Skeletal muscle tissue (tissue), 4 donors: ENCODE data around the gene CHST9. TPM values are rescaled to one million over a fixed set of nuclear protein-coding genes. Genes with fewer than 3 reads are reported as not detected.

Source experiments
- H3K27ac ChIP-seq: one replicate; pipeline ENCODE4 v1.7.0; 2013; ENCODE audit warnings: mild to moderate bottlenecking, low read depth, low read length, inconsistent platforms
- H3K27me3 ChIP-seq, 3 donors: one replicate each; pipeline ENCODE4 v1.7.0; 2013; ENCODE audit warnings: low read length in 3 of 3; ENCODE audit not compliant: control insufficient read depth in 3 of 3, insufficient read depth in 3 of 3
- H3K36me3 ChIP-seq, 3 donors: one replicate each; pipeline ENCODE4 v1.7.0; 2013; ENCODE audit warnings: low read length in 3 of 3; ENCODE audit not compliant: control insufficient read depth in 3 of 3, insufficient read depth in 3 of 3
- H3K4me1 ChIP-seq, 3 donors: one replicate each; pipeline ENCODE4 v1.7.0; 2013; ENCODE audit warnings: low read length in 3 of 3, mild to moderate bottlenecking in 3 of 3; ENCODE audit not compliant: control insufficient read depth in 3 of 3, insufficient read depth in 3 of 3
- H3K4me3 ChIP-seq, 3 donors: one replicate each; pipeline ENCODE4 v1.7.0; 2013; ENCODE audit warnings: low read length in 3 of 3
- H3K9ac ChIP-seq, 3 donors: one replicate each; pipeline ENCODE4 v1.7.0; 2013; ENCODE audit warnings: low read length in 3 of 3, mild to moderate bottlenecking in 3 of 3, moderate library complexity in 2 of 3, low read depth in 1 of 3
- H3K9me3 ChIP-seq, 3 donors: one replicate each; pipeline ENCODE4 v1.7.0; 2013; ENCODE audit warnings: low read length in 3 of 3; ENCODE audit not compliant: control insufficient read depth in 3 of 3
- total RNA-seq: library from RNA; depleted of rRNA; stranded (reverse); fragments of >200 nt; gene quantifications from one replicate; pipeline ENCODE4 v1.2.3, GENCODE V29; 2014
- donor health status: Osteomylitis.

Gene CHST9
- total RNA-seq, 1 donor from 2014 or later: 0.52 TPM

GRCh38 chr18:26908906-26909305 lies 276.2 kb downstream of the CHST9 start:
- no peak overlapping the region for H3K27ac ChIP-seq

GRCh38 chr18:26902291-26902690 lies 282.8 kb downstream of the CHST9 start:
- H3K4me3 ChIP-seq: no peak overlapping the region
- no peaks in the 10 kb centered on the region for H3K36me3 ChIP-seq
- H3K9ac ChIP-seq: no peak overlapping the region
- H3K9me3 ChIP-seq: no peaks in the 10 kb centered on the region
- H3K4me1 ChIP-seq: no peaks in the 10 kb centered on the region
- H3K27me3 ChIP-seq: no peaks in the 10 kb centered on the region
- no peak overlapping the region for H3K27ac ChIP-seq

More at GRCh38 chr18:26908906-26909305, 276.2 kb downstream of the CHST9 start:
- Histone ChIP-seq H3K36me3 (no peaks in the 10 kb centered on the region), H3K9me3 (no peaks in the 10 kb centered on the region), H3K4me1 (no peaks in the 10 kb centered on the region), H3K27me3 (no peaks in the 10 kb centered on the region), H3K9ac (no peak overlapping the region), H3K4me3 (no peak overlapping the region)

- Histone ChIP-seq H3K36me3 (no peaks in the 10 kb centered on the region), H3K4me1 (no peaks in the 10 kb centered on the region), H3K27ac (no peak overlapping the region), H3K9ac (no peak overlapping the region), H3K4me3 (no peak overlapping the region), H3K9me3 (no peaks in the 10 kb centered on the region), H3K27me3 (no peaks in the 10 kb centered on the region)
Observed at GRCh38 chr18:26901020-26901419, 284.1 kb downstream of the CHST9 start.

GRCh38 chr18:26894426-26894825 lies 290.7 kb downstream of the CHST9 start:
- Histone ChIP-seq H3K4me1 (no peaks in the 10 kb centered on the region), H3K27ac (no peak overlapping the region)

GRCh38 chr18:26893996-26894395 lies 291.1 kb downstream of the CHST9 start:
- H3K4me3 ChIP-seq: peak overlapping the region in 1 of 3 donors; percentile 32
- H3K4me1 ChIP-seq: no peaks in the 10 kb centered on the region
- no peaks in the 10 kb centered on the region for H3K27me3 ChIP-seq
- H3K27ac ChIP-seq: no peak overlapping the region
- H3K36me3 ChIP-seq: no peaks in the 10 kb centered on the region
- no peaks in the 10 kb centered on the region for H3K9me3 ChIP-seq
- H3K9ac ChIP-seq: no peak overlapping the region

More at GRCh38 chr18:26894426-26894825, 290.7 kb downstream of the CHST9 start:
- Histone ChIP-seq H3K9ac (no peak overlapping the region), H3K4me3 (no peak overlapping the region), H3K27me3 (no peaks in the 10 kb centered on the region), H3K36me3 (no peaks in the 10 kb centered on the region), H3K9me3 (no peaks in the 10 kb centered on the region)

- Histone ChIP-seq H3K36me3 (no peaks in the 10 kb centered on the region), H3K9me3 (no peaks in the 10 kb centered on the region), H3K27ac (no peak overlapping the region), H3K4me3 (no peak overlapping the region), H3K27me3 (no peaks in the 10 kb centered on the region), H3K9ac (no peak overlapping the region), H3K4me1 (no peaks in the 10 kb centered on the region)
Observed at GRCh38 chr18:26888259-26888658, 296.8 kb downstream of the CHST9 start.

GRCh38 chr18:26875040-26875654 lies 310.0 kb downstream of the CHST9 start:
- H3K27me3 ChIP-seq: no peaks in the 10 kb centered on the region
- H3K4me1 ChIP-seq: peaks cover 0 to 7% (median 5%) of the 10 kb centered on the region in 3 donors
- no peak overlapping the region for H3K9ac ChIP-seq
- H3K36me3 ChIP-seq: no peaks in the 10 kb centered on the region
- no peaks in the 10 kb centered on the region for H3K9me3 ChIP-seq
- H3K4me3 ChIP-seq: no peak overlapping the region
- no peak overlapping the region for H3K27ac ChIP-seq

GRCh38 chr18:26874283-26874682 lies 310.8 kb downstream of the CHST9 start:
- Histone ChIP-seq H3K4me1 (peaks cover 0 to 9% (median 7%) of the 10 kb centered on the region in 3 donors), H3K9ac (no peak overlapping the region), H3K27ac (no peak overlapping the region), H3K36me3 (no peaks in the 10 kb centered on the region), H3K9me3 (no peaks in the 10 kb centered on the region), H3K4me3 (no peak overlapping the region), H3K27me3 (no peaks in the 10 kb centered on the region)

- H3K4me1 ChIP-seq: peaks cover 13 to 25% (median 19%) of the 10 kb centered on the region in 3 donors
- peak overlapping the region in 1 of 3 donors; percentile 64 for H3K4me3 ChIP-seq
- H3K9ac ChIP-seq: no peak overlapping the region
- H3K36me3 ChIP-seq: no peaks in the 10 kb centered on the region
- peak overlapping the region; percentile 11 for H3K27ac ChIP-seq
- H3K27me3 ChIP-seq: no peaks in the 10 kb centered on the region
- no peaks in the 10 kb centered on the region for H3K9me3 ChIP-seq
Observed at GRCh38 chr18:26869640-26870039, 315.5 kb downstream of the CHST9 start.

- Histone ChIP-seq H3K4me3 (peak overlapping the region; percentile 36 to 64 (median 47)), H3K27ac (peak overlapping the region; percentile 54), H3K4me1 (peaks cover 19 to 25% (median 19%) of the 10 kb centered on the region in 3 donors), H3K27me3 (no peaks in the 10 kb centered on the region), H3K9ac (peak overlapping the region; percentile 54 to 58 (median 57)), H3K36me3 (no peaks in the 10 kb centered on the region), H3K9me3 (no peaks in the 10 kb centered on the region)
Observed at GRCh38 chr18:26868968-26869586, 316.0 kb downstream of the CHST9 start.
